Caco-2 (cell line): ENCODE results near the gene QPRT. TPM values are rescaled to one million over a fixed set of nuclear protein-coding genes. Genes with fewer than 3 reads are reported as not detected.

Experiments used
- BruUV-seq: library from RNA; stranded (reverse); fragments of 400-500 nt; replicated peaks from 2 replicates; lab custom pipeline; 2021; lab: Mats Ljungman, UMichigan
- CTCF ChIA-PET: fragments of 300-600 bp; sonication (Branson Sonifier 250); formaldehyde crosslinking; loops from one replicate; lab custom pipeline; 2022; ENCODE audit warnings: antibody characterized with exemption; lab: Charles Lee
- POLR2A ChIA-PET: fragments of 300-600 bp; sonication (Branson Sonifier 250); formaldehyde crosslinking; loops from one replicate; lab custom pipeline; 2022; ENCODE audit warnings: antibody characterized with exemption; lab: Charles Lee
- DNase-seq, 2 experiments: peaks; one replicate each; pipeline versions ENCODE4 v3.0.0 to v3.0.0-alpha.2; 2020 to 2022
- H3K27me3 ChIP-seq: replicated peaks from 2 replicates; pipeline ENCODE4 v1.6.0; 2011; ENCODE audit warnings: low read length; ENCODE audit not compliant: control insufficient read depth, insufficient read depth
- H3K36me3 ChIP-seq: 2 replicates; pipeline ENCODE4 v1.5.1; 2011; ENCODE audit warnings: low read length; ENCODE audit not compliant: control insufficient read depth, insufficient read depth
- H3K4me1 ChIP-seq: fragments of 250-450 bp; sonication (Bioruptor Pico); 2 replicates; pipeline ENCODE4 v1.5.1; 2020; ENCODE audit warnings: mild to moderate bottlenecking
- H3K4me3 ChIP-seq: 2 replicates; pipeline ENCODE4 v1.5.1; 2011; ENCODE audit warnings: low read depth, mild to moderate bottlenecking, control low read depth, low read length
- H3K9me3 ChIP-seq: fragments of 250-450 bp; sonication (Bioruptor Pico); 2 replicates; pipeline ENCODE4 v1.5.1; 2020; ENCODE audit warnings: mild to moderate bottlenecking, moderate library complexity
- H3K27ac Mint-ChIP-seq: one replicate; pipeline ENCODE4 v1.8.0; 2022; ENCODE audit warnings: mixed read lengths; ENCODE audit not compliant: unreplicated experiment
- H3K27me3 Mint-ChIP-seq: one replicate; pipeline ENCODE4 v1.8.0; 2022; ENCODE audit warnings: mixed read lengths; ENCODE audit not compliant: insufficient read depth, unreplicated experiment
- H3K36me3 Mint-ChIP-seq: one replicate; pipeline ENCODE4 v1.8.0; 2022; ENCODE audit warnings: mild to moderate bottlenecking, mixed read lengths; ENCODE audit not compliant: insufficient read depth, unreplicated experiment
- H3K4me1 Mint-ChIP-seq: one replicate; pipeline ENCODE4 v1.8.0; 2022; ENCODE audit warnings: low read depth, mixed read lengths; ENCODE audit not compliant: unreplicated experiment
- H3K4me3 Mint-ChIP-seq: one replicate; pipeline ENCODE4 v1.8.0; 2022; ENCODE audit warnings: mild to moderate bottlenecking, moderate library complexity, mixed read lengths; ENCODE audit not compliant: unreplicated experiment
- H3K9me3 Mint-ChIP-seq: one replicate; pipeline ENCODE4 v1.8.0; 2022; ENCODE audit warnings: mixed read lengths; ENCODE audit not compliant: unreplicated experiment
- CTCF ChIP-seq, 2 experiments: fragments of 200-600 bp in 1 of 2; IDR thresholded peaks; 1 replicate in 1 of 2; 2 replicates in 1 of 2; pipeline versions ENCODE4 v1.5.1 to v1.8.0; 2011 to 2022; ENCODE audit warnings: antibody characterized with exemption in 1 of 2, control low read depth in 1 of 2, inconsistent platforms in 1 of 2, low read depth in 1 of 2, low read length in 1 of 2, mild to moderate bottlenecking in 1 of 2, moderate library complexity in 1 of 2; ENCODE audit not compliant: insufficient read depth in 1 of 2, severe bottlenecking in 1 of 2, unreplicated experiment in 1 of 2
- intact Hi-C: fragments of 100-400 bp; cut with micrococcal nuclease; formaldehyde crosslinking; loops from one replicate; pipeline ENCODE4 v1.10.0; 2022; ENCODE audit not compliant: unreplicated experiment
- total RNA-seq: library from RNA; stranded (reverse); gene quantifications from 2 replicates; pipeline ENCODE4 v1.2.3, GENCODE V29; 2022

QPRT gene
- total RNA-seq, 1 experiment from 2014 or later, result 178 TPM

- CTCF ChIA-PET, result interaction anchor here (0.7 kb wide), 1 partner anchor 54 kb away, joined by 6 read pairs; the partner anchor contains the start of gene SPN
- H3K4me1 ChIP-seq, result no peaks in the 10 kb centered on the region
- BruUV-seq, result no TSS peak
- Mint-ChIP-seq H3K27ac (no peak overlapping the region), H3K9me3 (no peaks in the 10 kb centered on the region), H3K27me3 (no peaks in the 10 kb centered on the region), H3K4me1 (peaks cover 8% of the 10 kb centered on the region), H3K4me3 (no peak overlapping the region), H3K36me3 (no peaks in the 10 kb centered on the region)
- no peak overlapping the region for H3K4me3 ChIP-seq
- TF ChIP-seq CTCF (IDR thresholded peaks at IDR 0.05; ENCODE audit: insufficient read depth in 1 of 2, low read depth in 1 of 2, low read length in 1 of 2, severe bottlenecking in 1 of 2, unreplicated experiment in 1 of 2), result no peak
- no peaks in the 10 kb centered on the region for H3K36me3 ChIP-seq
- H3K9me3 ChIP-seq, result no peaks in the 10 kb centered on the region
- intact Hi-C loops, result no loop called here
- POLR2A ChIA-PET, result no interaction called here
- DNase-seq, result no peak
- H3K27me3 ChIP-seq, result no peaks in the 10 kb centered on the region
Observed at GRCh38 chr16:29717113-29717512, 38.1 kb downstream of the QPRT start.

- H3K36me3 Mint-ChIP-seq, result no peaks in the 10 kb centered on the region
- H3K27me3 Mint-ChIP-seq, result no peaks in the 10 kb centered on the region
- H3K4me3 Mint-ChIP-seq, result no peak overlapping the region
- no peak for DNase-seq
- ChIA-PET CTCF (interaction anchor here (0.6 kb wide), 1 partner anchor 13 kb away, joined by 3 read pairs; no protein-coding TSS in a partner anchor), POLR2A (no interaction called here)
- Histone ChIP-seq H3K9me3 (no peaks in the 10 kb centered on the region), H3K4me3 (no peak overlapping the region), H3K27me3 (no peaks in the 10 kb centered on the region), H3K4me1 (no peaks in the 10 kb centered on the region), H3K36me3 (no peaks in the 10 kb centered on the region)
- H3K27ac Mint-ChIP-seq, result no peak overlapping the region
- intact Hi-C loops, result no loop called here
- no TSS peak for BruUV-seq
- H3K4me1 Mint-ChIP-seq, result peaks cover 8% of the 10 kb centered on the region
- no peaks in the 10 kb centered on the region for H3K9me3 Mint-ChIP-seq
- no peak for TF ChIP-seq CTCF (IDR thresholded peaks at IDR 0.05; ENCODE audit: insufficient read depth in 1 of 2, low read depth in 1 of 2, low read length in 1 of 2, severe bottlenecking in 1 of 2, unreplicated experiment in 1 of 2)
Observed at GRCh38 chr16:29719063-29719462, 40.1 kb downstream of the QPRT start.

- H3K27ac Mint-ChIP-seq, result no peak overlapping the region
- no TSS peak for BruUV-seq
- DNase-seq, result no peak
- Histone ChIP-seq H3K4me1 (no peaks in the 10 kb centered on the region), H3K36me3 (no peaks in the 10 kb centered on the region), H3K9me3 (no peaks in the 10 kb centered on the region), H3K27me3 (no peaks in the 10 kb centered on the region), H3K4me3 (no peak overlapping the region)
- ChIA-PET CTCF (interaction anchor here (0.6 to 0.7 kb wide), 2 partner anchors 8 to 10 kb away, joined by 4 to 5 read pairs; no protein-coding TSS in a partner anchor), POLR2A (no interaction called here)
- no peaks in the 10 kb centered on the region for H3K36me3 Mint-ChIP-seq
- peaks cover 8% of the 10 kb centered on the region for H3K4me1 Mint-ChIP-seq
- H3K27me3 Mint-ChIP-seq, result no peaks in the 10 kb centered on the region
- H3K4me3 Mint-ChIP-seq, result no peak overlapping the region
- intact Hi-C loops, result no loop called here
- TF ChIP-seq CTCF (IDR thresholded peaks at IDR 0.05; ENCODE audit: insufficient read depth in 1 of 2, low read depth in 1 of 2, low read length in 1 of 2, severe bottlenecking in 1 of 2, unreplicated experiment in 1 of 2), result no peak
- H3K9me3 Mint-ChIP-seq, result no peaks in the 10 kb centered on the region
Observed at GRCh38 chr16:29720703-29721102, 41.7 kb downstream of the QPRT start.
